H9 (cell line): ENCODE measurements around the gene C2orf92. TPM values are rescaled to one million over a fixed set of nuclear protein-coding genes. Genes with fewer than 3 reads are reported as not detected.
"Not testable (repeated sequence)": the region's sequence is repeated elsewhere in the genome, so short reads cannot be mapped to it uniquely, and the experiment has no call there.

ENCODE experiments used
- DNase-seq: peaks from one replicate; pipeline ENCODE4 v3.0.0-alpha.2; 2017
- H2AFZ ChIP-seq: one replicate; pipeline ENCODE4 v1.6.1; 2013; ENCODE audit warnings: mild to moderate bottlenecking, low read length, control low read depth, moderate library complexity
- H2AK5ac ChIP-seq: 2 replicates; pipeline ENCODE4 v1.6.1; 2013; ENCODE audit warnings: low read length, control low read depth, mixed read lengths; ENCODE audit not compliant: insufficient read length
- H2BK120ac ChIP-seq: one replicate; pipeline ENCODE4 v1.6.1; 2013; ENCODE audit warnings: low read depth, mild to moderate bottlenecking, low read length, control low read depth, inconsistent platforms; ENCODE audit not compliant: poor library complexity, severe bottlenecking
- H2BK12ac ChIP-seq: 2 replicates; pipeline ENCODE4 v1.6.1; 2013; ENCODE audit warnings: low read length, control low read depth, mixed read lengths, low read depth; ENCODE audit not compliant: insufficient read length
- H2BK15ac ChIP-seq: 2 replicates; pipeline ENCODE4 v1.6.1; 2013; ENCODE audit warnings: low read depth, low read length, control low read depth
- H2BK20ac ChIP-seq: one replicate; pipeline ENCODE4 v1.6.1; 2013; ENCODE audit warnings: low read depth, mild to moderate bottlenecking, low read length, control low read depth, inconsistent platforms; ENCODE audit not compliant: poor library complexity, severe bottlenecking
- H2BK5ac ChIP-seq: 2 replicates; pipeline ENCODE4 v1.6.1; 2013; ENCODE audit warnings: low read length, control low read depth, mixed read lengths; ENCODE audit not compliant: insufficient read length
- H3K14ac ChIP-seq: 2 replicates; pipeline ENCODE4 v1.6.1; 2013; ENCODE audit warnings: low read length, control low read depth; ENCODE audit not compliant: insufficient read depth
- H3K18ac ChIP-seq: 2 replicates; pipeline ENCODE4 v1.6.1; 2013; ENCODE audit warnings: low read depth, mild to moderate bottlenecking, mixed read lengths, low read length, control low read depth; ENCODE audit not compliant: insufficient read length
- H3K23ac ChIP-seq: 2 replicates; pipeline ENCODE4 v1.6.1; 2013; ENCODE audit warnings: low read length, control low read depth, mixed read lengths, low read depth; ENCODE audit not compliant: insufficient read length
- H3K23me2 ChIP-seq: 2 replicates; pipeline ENCODE4 v1.6.1; 2013; ENCODE audit warnings: low read depth, mild to moderate bottlenecking, mixed read lengths, low read length, control low read depth; ENCODE audit not compliant: insufficient read length, poor library complexity, severe bottlenecking
- H3K27ac ChIP-seq: 2 replicates; pipeline ENCODE4 v1.5.1; 2013; ENCODE audit warnings: low read length, control low read depth, mixed read lengths, low read depth; ENCODE audit not compliant: insufficient read length
- H3K27me3 ChIP-seq: 2 replicates; pipeline ENCODE4 v1.6.1; 2013; ENCODE audit warnings: low read length, control low read depth, inconsistent platforms; ENCODE audit not compliant: insufficient read depth
- H3K4ac ChIP-seq: 2 replicates; pipeline ENCODE4 v1.6.1; 2013; ENCODE audit warnings: low read depth, mild to moderate bottlenecking, control low read depth, inconsistent platforms, low read length, moderate library complexity
- H3K4me1 ChIP-seq: 2 replicates; pipeline ENCODE4 v1.6.1; 2013; ENCODE audit warnings: low read length, control low read depth, inconsistent platforms; ENCODE audit not compliant: insufficient read depth
- H3K4me2 ChIP-seq: 2 replicates; pipeline ENCODE4 v1.6.1; 2013; ENCODE audit warnings: low read length, control low read depth, mixed read lengths; ENCODE audit not compliant: insufficient read length, insufficient read depth
- H3K56ac ChIP-seq: 2 replicates; pipeline ENCODE4 v1.6.1; 2013; ENCODE audit warnings: low read depth, mild to moderate bottlenecking, mixed read lengths, low read length, control low read depth; ENCODE audit not compliant: insufficient read length
- H3K79me1 ChIP-seq: 2 replicates; pipeline ENCODE4 v1.6.1; 2013; ENCODE audit warnings: low read depth, mild to moderate bottlenecking, moderate library complexity, low read length, control low read depth, inconsistent platforms; ENCODE audit not compliant: insufficient read depth, poor library complexity, severe bottlenecking
- H3K79me2 ChIP-seq: 2 replicates; pipeline ENCODE4 v1.6.1; 2013; ENCODE audit warnings: low read length, control low read depth, inconsistent platforms; ENCODE audit not compliant: insufficient read depth
- H3K9ac ChIP-seq: 2 replicates; pipeline ENCODE4 v1.6.1; 2013; ENCODE audit warnings: low read length, control low read depth, mixed read lengths; ENCODE audit not compliant: insufficient read length; ENCODE audit errors: extremely low read depth
- H3K9me3 ChIP-seq: one replicate; pipeline ENCODE4 v1.6.1; 2013; ENCODE audit warnings: low read depth, low read length, inconsistent platforms; ENCODE audit not compliant: control insufficient read depth
- H3T11ph ChIP-seq: one replicate; pipeline ENCODE4 v1.6.1; 2013; ENCODE audit warnings: mild to moderate bottlenecking, low read length, control low read depth, inconsistent platforms
- H4K20me1 ChIP-seq: one replicate; pipeline ENCODE4 v1.6.1; 2013; ENCODE audit not compliant: control insufficient read depth, insufficient read length, insufficient read depth
- H4K5ac ChIP-seq: 2 replicates; pipeline ENCODE4 v1.6.1; 2013; ENCODE audit warnings: low read depth, mild to moderate bottlenecking, mixed read lengths, low read length, control low read depth; ENCODE audit not compliant: insufficient read length
- H4K8ac ChIP-seq: replicated peaks from 2 replicates; pipeline ENCODE4 v1.6.1; 2013; ENCODE audit warnings: low read length, control low read depth, mixed read lengths, low read depth; ENCODE audit not compliant: insufficient read length
- H4K91ac ChIP-seq: 2 replicates; pipeline ENCODE4 v1.6.1; 2013; ENCODE audit warnings: low read depth, mild to moderate bottlenecking, moderate library complexity, mixed read lengths, low read length, control low read depth; ENCODE audit not compliant: insufficient read length
- H3K27ac Mint-ChIP-seq, 3 experiments: 2 replicates in 2 of 3; 3 replicates in 1 of 3; pipeline ENCODE4 v1.8.0; 2020 to 2021; ENCODE audit warnings: mixed read lengths in 3 of 3, mild to moderate bottlenecking in 1 of 3, moderate library complexity in 1 of 3
- H3K27me3 Mint-ChIP-seq: 2 replicates; pipeline ENCODE4 v1.8.0; 2021; ENCODE audit warnings: low read depth, mild to moderate bottlenecking, moderate library complexity, mixed read lengths
- H3K36me3 Mint-ChIP-seq, 3 experiments: 2 replicates in 2 of 3; 3 replicates in 1 of 3; pipeline ENCODE4 v1.8.0; 2020 to 2021; ENCODE audit warnings: low read depth in 3 of 3, mixed read lengths in 3 of 3; ENCODE audit not compliant: insufficient read depth in 1 of 3
- H3K4me1 Mint-ChIP-seq, 2 experiments: 2 replicates each; pipeline ENCODE4 v1.8.0; 2020; ENCODE audit warnings: mixed read lengths in 2 of 2
- H3K4me3 Mint-ChIP-seq, 2 experiments: 2 replicates in 1 of 2; 3 replicates in 1 of 2; pipeline ENCODE4 v1.8.0; 2020 to 2021; ENCODE audit warnings: mild to moderate bottlenecking in 2 of 2, mixed read lengths in 2 of 2, moderate library complexity in 1 of 2
- H3K9me3 Mint-ChIP-seq, 2 experiments: 2 replicates in 1 of 2; 3 replicates in 1 of 2; pipeline ENCODE4 v1.8.0; 2020; ENCODE audit warnings: mild to moderate bottlenecking in 2 of 2, mixed read lengths in 2 of 2, moderate library complexity in 1 of 2
- WGBS: extraction: QIAGEN DNeasy Blood & Tissue Kit; methylation state at CpG from one replicate; pipeline ENCODE4 v1.1.7; 2013; ENCODE audit warnings: missing lambda C conversion rate, low lambda C conversion rate, mixed read lengths; ENCODE audit not compliant: insufficient read length; ENCODE audit errors: extremely low coverage; 5-methylcytosine and 5-hydroxymethylcytosine counted together
- total RNA-seq: library from RNA; stranded (reverse); gene quantifications from 2 replicates; pipeline ENCODE4 v1.2.1, GENCODE V29; 2021

C2orf92 gene
- total RNA-seq, 1 experiment from 2014 or later = 7.3 TPM

DNA sequence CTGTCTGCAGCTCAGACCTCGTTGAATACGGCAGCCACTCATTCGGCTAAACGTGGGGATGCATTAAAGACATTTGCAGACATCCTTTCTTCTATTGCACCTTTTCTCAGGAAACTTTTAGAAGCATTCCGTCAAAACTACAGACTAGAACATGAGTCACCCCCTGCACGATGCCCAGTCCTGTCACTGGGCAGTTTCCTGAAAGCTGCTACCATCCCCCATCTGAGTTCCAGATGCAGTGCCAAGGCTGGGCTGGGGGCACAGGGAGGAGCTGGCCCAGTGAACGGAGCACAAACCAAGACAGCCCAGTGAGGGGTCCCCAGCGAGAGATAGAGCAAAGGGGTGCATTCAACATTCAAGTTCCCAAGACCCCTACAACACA lies 43.5 kb upstream of the C2orf92 start:
- not testable (repeated sequence) for H3K23me2 ChIP-seq, H2BK15ac ChIP-seq, H4K20me1 ChIP-seq, H3K27me3 Mint-ChIP-seq, H3K4me3 Mint-ChIP-seq, H3K27me3 ChIP-seq, H2BK20ac ChIP-seq, H3K14ac ChIP-seq, H3K9me3 Mint-ChIP-seq, H3K4ac ChIP-seq, H3K79me2 ChIP-seq, H2BK5ac ChIP-seq, H3T11ph ChIP-seq, H3K23ac ChIP-seq, H3K4me2 ChIP-seq, H4K5ac ChIP-seq, DNase-seq, H2AK5ac ChIP-seq, H2BK12ac ChIP-seq, H3K27ac ChIP-seq, H3K36me3 Mint-ChIP-seq, H3K18ac ChIP-seq, H2BK120ac ChIP-seq, H4K8ac ChIP-seq, H3K9ac ChIP-seq, H3K4me1 ChIP-seq, H4K91ac ChIP-seq, H3K9me3 ChIP-seq, H3K56ac ChIP-seq, H3K79me1 ChIP-seq, H2AFZ ChIP-seq, H3K27ac Mint-ChIP-seq
- H3K4me1 Mint-ChIP-seq = peaks cover 2 to 11% of the 10 kb centered on the region in 2 experiments; a peak in 3 of 4 replicates
- WGBS = no CpG with 5 or more reads among the region's 8 CpGs
